HG03442 (cell line): Measurements from ENCODE around the gene CEP128.

Experiments
- ATAC-seq: cut with Tn5 transposase; IDR thresholded peaks from one replicate; pipeline ENCODE4 v1.9.1; 2021; ENCODE audit warnings: mild to moderate bottlenecking, moderate library complexity; ENCODE audit not compliant: unreplicated experiment

The CEP128 gene

DNA sequence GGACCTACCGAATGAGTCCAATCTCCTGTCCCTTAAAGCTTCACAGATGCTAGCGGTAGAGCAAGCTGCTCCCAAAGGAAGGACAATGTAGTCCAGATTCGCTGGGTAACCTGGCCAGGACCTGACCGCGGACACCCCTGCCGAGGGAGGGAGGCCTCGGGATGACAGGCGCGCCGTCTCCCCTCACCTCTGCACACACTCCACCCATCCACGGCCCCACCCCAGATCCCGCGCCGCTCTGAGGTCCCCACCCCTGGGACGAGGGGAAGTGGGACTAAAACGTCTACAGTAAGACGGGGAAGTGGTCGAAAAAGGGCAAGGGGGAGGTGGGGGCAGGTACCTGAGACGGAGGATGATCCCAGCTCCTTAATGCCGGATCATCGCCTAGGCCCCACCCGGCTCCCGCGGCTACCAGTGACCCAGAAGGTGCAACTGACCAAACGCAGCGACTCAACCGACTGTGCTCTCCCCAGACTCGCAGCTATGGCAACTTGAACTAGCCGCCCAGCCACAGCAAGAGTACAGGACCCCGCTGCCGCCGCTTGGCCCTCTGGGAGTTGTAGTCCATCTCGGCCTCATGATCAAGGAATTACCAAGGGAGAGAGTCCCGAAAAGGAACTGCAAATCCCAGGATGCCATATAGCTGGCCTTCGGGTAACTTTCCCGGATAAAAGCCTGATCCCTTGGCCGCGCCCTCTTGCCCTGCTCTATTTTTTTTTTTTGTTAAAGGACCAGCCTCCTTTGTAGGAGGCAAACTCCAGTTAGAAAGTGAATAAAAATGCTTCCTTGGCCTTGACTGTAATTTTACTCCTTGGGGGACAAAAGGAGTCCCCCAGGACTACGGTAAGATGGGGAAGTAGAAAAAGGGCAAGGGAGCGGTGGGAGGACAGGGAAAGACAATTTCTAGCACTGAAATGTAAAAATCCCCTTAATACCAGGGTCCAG is at the start of gene CEP128:
Gene CEP128 (minus strand): TSS at position 498 of the 945 bp plus-strand sequence.
- peak; percentile 97 for ATAC-seq

DNA sequence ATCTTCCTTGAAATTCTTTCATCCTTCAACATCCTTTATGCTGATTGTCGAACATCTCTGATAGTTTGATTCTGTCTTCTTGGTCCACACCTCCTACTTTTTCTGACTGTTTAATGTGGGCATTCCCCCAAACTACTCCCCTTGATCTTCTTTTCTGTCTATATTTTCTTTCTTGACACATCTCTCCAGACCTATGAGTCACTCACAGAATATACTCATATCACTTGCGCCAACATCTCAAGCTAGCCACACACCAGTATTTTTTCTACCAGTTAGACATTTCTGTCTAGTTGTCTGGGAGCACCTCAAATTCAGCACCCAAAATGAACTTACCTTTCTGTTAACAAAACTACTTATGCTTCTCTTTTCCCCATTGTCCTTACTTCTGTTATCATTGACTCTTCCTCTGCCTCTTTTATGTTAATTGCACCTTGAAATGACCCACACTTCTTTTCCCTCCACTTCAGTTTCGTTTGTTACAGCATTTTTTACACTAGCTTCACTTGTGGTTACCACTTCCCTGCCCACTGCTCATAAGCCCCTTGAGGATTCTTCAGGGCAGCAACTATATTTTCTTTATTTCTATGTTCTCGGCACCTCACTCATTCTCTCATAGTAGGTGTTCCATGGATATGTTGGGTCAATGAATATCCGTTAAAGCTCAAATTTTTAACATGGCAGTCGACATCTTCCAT is 47.3 kb upstream of the CEP128 start:
- peak; percentile 59 for ATAC-seq

DNA sequence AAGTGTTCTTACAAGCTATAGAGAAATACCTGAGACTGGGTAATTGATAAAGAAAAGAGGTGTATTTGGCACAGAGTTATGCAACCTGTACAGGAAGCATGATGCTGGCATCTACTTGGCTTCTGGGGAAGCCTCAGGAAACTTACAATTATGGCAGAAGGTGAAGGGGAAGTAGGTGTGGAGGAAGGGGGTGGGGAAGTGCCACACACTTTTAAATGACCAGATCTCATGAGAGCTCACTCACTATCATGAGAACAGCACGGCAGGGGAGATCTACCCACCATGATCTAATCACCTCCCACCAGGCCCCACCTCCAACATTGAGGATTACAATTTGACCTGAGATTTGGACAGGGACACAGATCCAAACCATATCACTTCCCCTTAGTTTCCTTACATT is 46.7 kb upstream of the CEP128 start:
- no peak for ATAC-seq

DNA sequence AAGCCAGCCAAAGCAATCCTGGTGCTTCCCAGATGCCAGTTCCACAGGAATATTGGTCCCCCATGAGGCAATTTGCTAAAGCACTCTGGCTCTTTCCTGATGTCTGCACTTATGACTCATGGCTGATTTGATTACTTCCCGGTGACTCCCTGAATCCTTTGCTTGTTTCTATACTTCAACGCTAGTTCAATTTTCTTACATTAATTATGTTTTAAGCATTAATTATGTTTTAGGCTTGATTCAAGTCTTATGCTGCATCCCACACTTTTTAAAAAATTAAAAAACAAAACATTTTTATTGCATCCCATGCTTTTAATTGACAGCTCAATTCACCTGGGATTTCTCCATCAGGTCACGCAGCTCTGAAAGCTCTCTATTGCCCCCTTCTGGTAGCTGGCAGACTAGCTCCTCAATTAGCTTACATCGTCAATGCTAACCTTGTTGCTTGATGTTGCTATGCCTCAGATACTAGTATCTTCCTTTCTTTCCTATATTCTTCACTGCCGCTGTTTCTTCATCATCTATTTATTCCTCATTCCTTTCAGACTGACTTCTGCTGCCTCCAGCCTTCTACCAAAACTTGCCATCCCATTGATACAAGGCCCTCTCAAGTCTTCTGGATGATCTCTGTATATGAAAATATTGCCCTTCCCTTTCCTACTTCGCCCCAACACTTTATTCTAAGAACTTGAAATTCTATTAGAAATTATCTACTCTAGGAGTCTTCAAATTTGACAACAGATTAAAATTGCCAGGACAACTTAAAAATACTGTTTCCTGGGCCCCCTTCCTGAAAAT is 45.9 kb upstream of the CEP128 start:
- ATAC-seq = peak; percentile 66

DNA sequence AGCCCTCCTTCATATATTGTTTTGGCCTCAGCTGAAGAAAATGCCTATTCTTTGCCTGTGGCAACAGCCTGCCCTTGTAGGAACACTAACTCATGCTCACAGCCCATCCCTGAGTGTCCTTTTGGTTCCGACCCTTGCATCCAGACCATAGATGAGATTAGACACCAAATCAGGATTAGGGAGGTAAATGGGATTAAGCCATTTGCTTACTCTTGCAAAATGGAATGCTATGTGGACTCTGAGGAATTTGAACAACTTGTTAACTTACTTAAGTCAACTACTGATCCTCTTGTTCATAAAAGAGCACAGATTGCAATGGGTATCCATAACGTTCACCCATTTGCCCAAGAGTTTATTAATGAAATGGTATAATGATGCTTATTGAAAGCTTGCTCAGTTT is 41.2 kb upstream of the CEP128 start:
- no peak for ATAC-seq

- ATAC-seq = no peak
Observed at GRCh38 chr14:80981673-80982072, 40.1 kb upstream of the CEP128 start.

DNA sequence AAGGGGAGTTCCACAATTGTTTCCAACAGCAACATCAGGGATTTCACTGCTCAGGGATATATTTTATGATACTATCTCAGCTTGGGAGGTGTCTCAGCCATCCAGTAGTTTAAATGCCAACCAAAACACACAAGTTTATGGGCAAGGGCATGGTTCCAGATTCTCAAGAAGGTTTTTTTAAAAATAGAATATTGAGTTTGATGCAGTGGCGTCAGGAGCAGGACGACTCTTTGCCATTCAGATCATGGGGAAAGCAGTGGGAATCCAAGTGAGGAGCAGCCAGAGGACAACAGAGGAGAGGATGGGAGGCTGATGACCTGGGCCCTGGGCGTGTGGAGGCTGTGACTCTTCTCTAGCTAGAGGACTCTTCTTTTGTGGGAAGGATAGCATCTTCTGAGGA is 39.6 kb upstream of the CEP128 start:
- no peak for ATAC-seq

- ATAC-seq = no peak
Observed at GRCh38 chr14:80979951-80980350, 38.4 kb upstream of the CEP128 start.

GRCh38 chr14:80978403-80978802 is 36.9 kb upstream of the CEP128 start:
- no peak for ATAC-seq

- peak; percentile 79 for ATAC-seq
Observed at GRCh38 chr14:80977221-80977620, 35.7 kb upstream of the CEP128 start.

- ATAC-seq = no peak
Observed at GRCh38 chr14:80974679-80975078, 33.1 kb upstream of the CEP128 start.

DNA sequence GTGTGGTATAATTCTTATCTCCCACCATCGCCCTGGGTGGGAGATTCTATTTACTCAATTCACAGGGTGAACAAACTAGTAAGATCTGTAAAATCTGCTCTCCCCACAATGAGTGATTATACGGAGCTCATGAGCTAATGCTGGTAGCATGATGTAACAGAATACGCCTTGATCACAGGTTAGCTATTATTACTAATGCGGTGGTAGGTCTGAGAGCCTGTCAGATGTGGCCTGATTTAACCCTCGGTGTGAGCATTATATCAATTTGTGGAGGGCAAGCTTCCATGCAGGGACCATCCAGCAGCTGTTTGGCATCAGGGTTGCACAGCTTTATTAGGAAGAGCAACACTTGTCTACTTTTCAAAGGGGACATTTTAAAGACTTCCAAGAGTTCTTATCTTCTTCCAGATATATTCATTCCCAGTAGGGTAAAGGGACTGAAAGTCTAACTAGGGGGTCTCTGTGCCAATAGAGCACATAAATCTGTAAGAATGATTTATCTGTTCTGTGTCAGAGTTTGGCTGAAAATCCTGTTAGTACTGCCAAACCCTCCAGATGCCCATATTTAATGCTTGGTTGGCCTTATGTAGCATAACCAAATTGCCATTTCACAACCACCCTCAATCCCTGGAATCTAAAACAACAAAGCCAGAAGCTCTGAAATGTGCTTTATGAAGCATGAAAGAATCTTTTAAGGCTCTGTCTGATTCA is 32.5 kb upstream of the CEP128 start:
- ATAC-seq = no peak

- no peak for ATAC-seq
Observed at GRCh38 chr14:80965037-80965436, 23.5 kb upstream of the CEP128 start.

- ATAC-seq = peak; percentile 99
Observed at GRCh38 chr14:80959496-80959895, 18.0 kb upstream of the CEP128 start.

- no peak for ATAC-seq
Observed at GRCh38 chr14:80958939-80959338, 17.4 kb upstream of the CEP128 start.

GRCh38 chr14:80958226-80958625 is 16.7 kb upstream of the CEP128 start:
- ATAC-seq = no peak

DNA sequence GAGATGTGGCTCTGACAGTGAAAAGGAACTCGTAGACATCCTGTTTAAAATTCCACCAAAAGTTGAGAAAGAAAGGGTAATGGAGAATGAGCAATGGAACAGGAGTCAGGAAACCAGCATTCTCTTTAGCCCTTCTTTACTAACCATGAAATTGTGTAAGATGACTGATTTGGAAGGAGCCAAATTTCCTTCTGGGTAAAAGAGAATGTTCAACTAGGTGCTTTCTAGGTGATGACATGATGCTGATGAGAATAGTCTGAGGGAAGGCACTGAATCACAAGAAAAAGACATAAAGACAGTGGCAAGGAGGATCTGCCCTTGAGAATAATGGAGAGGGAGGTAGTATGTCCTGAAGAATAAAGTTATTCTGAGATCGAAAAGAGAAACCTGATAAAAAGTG is 16.1 kb upstream of the CEP128 start:
- no peak for ATAC-seq

DNA sequence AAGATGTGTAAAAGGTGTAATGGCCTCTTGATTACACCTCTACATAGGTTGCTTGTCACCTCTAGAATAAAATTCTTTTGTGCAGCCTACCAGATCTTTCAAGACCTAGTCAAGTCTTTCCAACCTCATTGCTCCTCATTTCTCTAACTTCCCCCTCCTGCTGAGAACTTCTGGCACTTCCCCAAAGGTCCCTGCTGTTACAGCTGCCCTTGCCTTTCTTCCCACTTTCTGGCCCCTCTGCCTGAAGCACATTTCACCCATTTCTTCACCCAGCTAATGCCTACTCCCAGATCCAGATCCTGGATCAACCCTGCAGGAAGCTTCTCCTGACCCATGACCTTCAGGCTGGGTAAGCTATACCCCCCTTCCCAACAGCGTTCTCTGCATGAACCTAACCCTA is 15.4 kb upstream of the CEP128 start:
- ATAC-seq = no peak

- ATAC-seq = no peak
Observed at GRCh38 chr14:80956102-80956501, 14.6 kb upstream of the CEP128 start.

DNA sequence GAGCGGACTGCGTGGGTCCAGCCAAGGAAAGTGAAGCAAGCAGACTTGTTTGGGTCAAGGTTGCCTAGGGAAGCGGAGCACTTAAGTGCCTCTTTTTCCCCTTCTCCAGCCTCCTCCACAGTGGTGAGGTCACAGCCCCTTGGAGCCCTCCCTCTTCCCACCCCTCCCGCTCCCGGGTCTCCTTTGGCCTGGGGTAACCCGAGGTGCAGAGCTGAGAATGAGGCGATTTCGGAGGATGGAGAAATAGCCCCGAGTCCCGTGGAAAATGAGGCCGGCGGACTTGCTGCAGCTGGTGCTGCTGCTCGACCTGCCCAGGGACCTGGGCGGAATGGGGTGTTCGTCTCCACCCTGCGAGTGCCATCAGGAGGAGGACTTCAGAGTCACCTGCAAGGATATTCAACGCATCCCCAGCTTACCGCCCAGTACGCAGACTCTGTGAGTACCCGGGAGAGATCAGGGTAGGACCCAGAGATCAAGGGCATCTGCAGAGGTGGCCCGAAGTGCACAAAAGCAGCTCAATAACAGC is 13.9 kb upstream of the CEP128 start, which contains the start of gene TSHR:
Gene TSHR (plus strand): TSS at position 206 of the 526 bp plus-strand sequence. CDS start 60 bp downstream, at position 266.
- no peak for ATAC-seq
